ENCODE results near the gene PEF1. TPM values are rescaled to one million over a fixed set of nuclear protein-coding genes. Genes with fewer than 3 reads are reported as not detected.

The PEF1 gene
- total RNA-seq, 1 experiment from 2014 or later, result 40.3 TPM

GRCh38 chr1:31621847-31622730 is 22.6 kb downstream of the PEF1 start:
- Histone ChIP-seq H4K8ac (replicated peaks; ENCODE audit: insufficient read length, low read depth, low read length) (no peak overlapping the region), H3K56ac (ENCODE audit: insufficient read length, low read depth, low read length) (no peak overlapping the region), H4K20me1 (ENCODE audit: control insufficient read depth, insufficient read depth, insufficient read length) (peaks cover 2% of the 10 kb centered on the region), H3K9ac (ENCODE audit: extremely low read depth, insufficient read length, low read length) (no peak overlapping the region), H4K5ac (ENCODE audit: insufficient read length, low read depth, low read length) (no peak overlapping the region), H3K14ac (ENCODE audit: insufficient read depth, low read length) (no peak overlapping the region), H3K27me3 (ENCODE audit: insufficient read depth, low read length) (peaks cover 3% of the 10 kb centered on the region; the same call in 1 of the 2 replicates), H3K23me2 (ENCODE audit: insufficient read length, low read depth, low read length, poor library complexity, severe bottlenecking) (peaks cover 5% of the 10 kb centered on the region), H3T11ph (ENCODE audit: low read length) (no peak overlapping the region), H3K4me1 (ENCODE audit: insufficient read depth, low read length) (no peaks in the 10 kb centered on the region), H4K91ac (ENCODE audit: insufficient read length, low read depth, low read length) (no peak overlapping the region), H2BK15ac (ENCODE audit: low read depth, low read length) (no peak overlapping the region), H3K79me2 (ENCODE audit: insufficient read depth, low read length) (no peaks in the 10 kb centered on the region), H3K79me1 (ENCODE audit: insufficient read depth, low read depth, low read length, poor library complexity, severe bottlenecking) (no peaks in the 10 kb centered on the region), H2BK120ac (ENCODE audit: low read depth, low read length, poor library complexity, severe bottlenecking) (no peak overlapping the region), H3K9me3 (ENCODE audit: control insufficient read depth, low read depth, low read length) (no peaks in the 10 kb centered on the region), H3K4ac (ENCODE audit: low read depth, low read length) (no peak overlapping the region), H2BK12ac (ENCODE audit: insufficient read length, low read depth, low read length) (no peak overlapping the region), H2BK20ac (ENCODE audit: low read depth, low read length, poor library complexity, severe bottlenecking) (no peak overlapping the region), H3K18ac (ENCODE audit: insufficient read length, low read depth, low read length) (no peak overlapping the region), H2BK5ac (ENCODE audit: insufficient read length, low read length) (no peak overlapping the region), H3K23ac (ENCODE audit: insufficient read length, low read depth, low read length) (no peak overlapping the region), H2AK5ac (ENCODE audit: insufficient read length, low read length) (no peak overlapping the region), H3K27ac (ENCODE audit: insufficient read length, low read depth, low read length) (no peak overlapping the region), H3K4me2 (ENCODE audit: insufficient read depth, insufficient read length, low read length) (no peak overlapping the region), H2AFZ (ENCODE audit: low read length) (no peak overlapping the region)
- Mint-ChIP-seq H3K4me1 (peaks cover 9 to 19% of the 10 kb centered on the region in 2 experiments), H3K36me3 (ENCODE audit: insufficient read depth in 1 of 3, low read depth in 3 of 3) (no peaks in the 10 kb centered on the region), H3K27me3 (ENCODE audit: low read depth) (peaks cover 20% of the 10 kb centered on the region), H3K9me3 (no peaks in the 10 kb centered on the region), H3K4me3 (no peak overlapping the region; a peak in 1 of 5 replicates), H3K27ac (peak overlapping the region in 2 of 3 experiments; percentile 77 to 81; a peak in 3 of 7 replicates)
- no CpG with 5 or more reads among the region's 15 CpGs for WGBS (ENCODE audit: extremely low coverage, insufficient read length, low lambda C conversion rate)
- no peak for TF ChIP-seq CTCF (conservative IDR thresholded peaks at IDR 0.05)
- DNase-seq, result no peak
